HL-60 (cell line): ENCODE results near the gene REXO1.

Experiments
- DNase-seq, 2 experiments: peaks; one replicate each; pipeline ENCODE4 v3.0.0-alpha.2; 2010 to 2020; ENCODE audit warnings: low read depth in 1 of 2, low spot score in 1 of 2
- H3K27ac ChIP-seq: fragments of 250-450 bp; sonication (Bioruptor Pico); replicated peaks from 2 replicates; pipeline ENCODE4 v1.5.1; 2020; ENCODE audit warnings: mild to moderate bottlenecking, moderate library complexity
- H3K27me3 ChIP-seq: fragments of 250-450 bp; sonication (Bioruptor Pico); 2 replicates; pipeline ENCODE4 v1.5.1; 2021; ENCODE audit warnings: mild to moderate bottlenecking, moderate library complexity; ENCODE audit not compliant: insufficient read depth, poor library complexity, severe bottlenecking
- H3K4me3 ChIP-seq: replicated peaks from 2 replicates; pipeline ENCODE4 v1.5.1; 2011; ENCODE audit warnings: mild to moderate bottlenecking, control low read depth, low read length; ENCODE audit not compliant: insufficient read depth
- CTCF ChIP-seq: IDR thresholded peaks from one replicate; pipeline ENCODE4 v1.5.1; 2011; ENCODE audit warnings: low read length, control low read depth, inconsistent platforms; ENCODE audit not compliant: insufficient read depth
- GABPA ChIP-seq: IDR thresholded peaks from 2 replicates; pipeline ENCODE4 v1.6.1; 2012; ENCODE audit warnings: low read depth
- POLR2AphosphoS5 ChIP-seq: IDR thresholded peaks from 2 replicates; pipeline ENCODE4 v1.6.1; 2012; ENCODE audit warnings: low read depth
- REST ChIP-seq: IDR thresholded peaks from 2 replicates; pipeline ENCODE4 v1.6.1; 2012; ENCODE audit warnings: low read depth; ENCODE audit not compliant: insufficient replicate concordance
- SPI1 ChIP-seq: IDR thresholded peaks from 2 replicates; pipeline ENCODE4 v1.6.1; 2012; ENCODE audit warnings: low read depth, mild to moderate bottlenecking, borderline replicate concordance

Gene REXO1

GRCh38 chr19:1783354-1783753 lies 64.9 kb downstream of the REXO1 start:
- no peak for TF ChIP-seq REST
- no peak for TF ChIP-seq POLR2AphosphoS5
- TF ChIP-seq GABPA = no peak
- TF ChIP-seq CTCF = no peak
- TF ChIP-seq SPI1 = no peak
- DNase-seq = no peak
- Histone ChIP-seq H3K4me3 (no peak overlapping the region), H3K27ac (no peak overlapping the region), H3K27me3 (peaks cover 22% of the 10 kb centered on the region)

GRCh38 chr19:1782521-1782920 lies 65.8 kb downstream of the REXO1 start:
- H3K27ac ChIP-seq = no peak overlapping the region
- no peak overlapping the region for H3K4me3 ChIP-seq
- no peak for DNase-seq
- H3K27me3 ChIP-seq = peaks cover 26% of the 10 kb centered on the region
- TF ChIP-seq SPI1 (no peak), REST (no peak), GABPA (no peak), POLR2AphosphoS5 (no peak), CTCF (no peak)

- no peak for DNase-seq
- Histone ChIP-seq H3K4me3 (no peak overlapping the region), H3K27me3 (peaks cover 45% of the 10 kb centered on the region), H3K27ac (no peak overlapping the region)
- TF ChIP-seq GABPA (no peak), POLR2AphosphoS5 (no peak), CTCF (no peak), SPI1 (no peak), REST (no peak)
Observed at GRCh38 chr19:1780272-1780958, 67.9 kb downstream of the REXO1 start.
